Left colon (tissue), 2 donors: ENCODE measurements around the gene CTAGE15. TPM values are rescaled to one million over a fixed set of nuclear protein-coding genes. Genes with fewer than 3 reads are reported as not detected.
"Not testable (repeated sequence)": the region's sequence is repeated elsewhere in the genome, so short reads cannot be mapped to it uniquely, and the experiment has no call there.

Source experiments
- ATAC-seq: fragments of 200-7000 bp; cut with Tn5 transposase; one replicate; pipeline ENCODE4 v1.9.1; 2020; ENCODE audit warnings: mild to moderate bottlenecking, moderate library complexity
- DNase-seq, 2 donors: peaks; one replicate each; pipeline ENCODE4 v3.0.0-alpha.2; 2020
- intact Hi-C, 2 donors: fragments of 100-400 bp; cut with DNase I in 1 of 2; cut with micrococcal nuclease in 1 of 2; formaldehyde crosslinking; loops; one replicate each; pipeline versions ENCODE4 v1.11.2 to v1.14.0; 2022; cut with DNase I, micrococcal nuclease
- long read RNA-seq: library from polyadenylated mRNA; unstranded; transcript quantifications from one replicate; pipeline ENCODE4 v2.0.0, GENCODE V29; 2021
- total RNA-seq, 2 donors: library from RNA; stranded (reverse); fragmentation: NEBNext Ultra II Directional; extraction: Animal tissue kit (Norgen Biotek cat#: 25700); gene quantifications; one replicate each; pipeline ENCODE4 v1.2.1, GENCODE V29; 2021
- donor health status: DM: no; HTN: no; CAD: no.
- donor health status: DM: yes; HTN: yes; CAD: no.

The CTAGE15 gene
- 1 to 10 TPM; 1.7 to 2.2 TPM for total RNA-seq
- long read RNA-seq = 0 reads

- ATAC-seq, intact Hi-C loops, DNase-seq: not testable (repeated sequence)
Observed at GRCh38 chr7:143571501-143571900, at the start of gene CTAGE15. TSS of gene CTAGE15 (plus strand) at chr7:143571801. CDS start at chr7:143571818, 17 bp downstream.

GRCh38 chr7:143522309-143522916, 49.2 kb upstream of the CTAGE15 start:
- intact Hi-C loops, DNase-seq, ATAC-seq: not testable (repeated sequence)

- ATAC-seq, intact Hi-C loops, DNase-seq: not testable (repeated sequence)
Observed at GRCh38 chr7:143531169-143531926, 40.3 kb upstream of the CTAGE15 start.

- ATAC-seq, DNase-seq, intact Hi-C loops: not testable (repeated sequence)
Observed at GRCh38 chr7:143531932-143532331, 39.7 kb upstream of the CTAGE15 start.

GRCh38 chr7:143533213-143533839, 38.3 kb upstream of the CTAGE15 start:
- DNase-seq, intact Hi-C loops, ATAC-seq: not testable (repeated sequence)

GRCh38 chr7:143536443-143536842, 35.2 kb upstream of the CTAGE15 start:
- intact Hi-C loops, ATAC-seq, DNase-seq: not testable (repeated sequence)

- intact Hi-C loops, ATAC-seq, DNase-seq: not testable (repeated sequence)
Observed at GRCh38 chr7:143543288-143544038, 28.1 kb upstream of the CTAGE15 start.

GRCh38 chr7:143555968-143556367, 15.6 kb upstream of the CTAGE15 start:
- intact Hi-C loops, ATAC-seq, DNase-seq: not testable (repeated sequence)

GRCh38 chr7:143563306-143563705, 8.3 kb upstream of the CTAGE15 start:
- intact Hi-C loops, DNase-seq: not testable (repeated sequence)
- ATAC-seq = peak; percentile 80

- intact Hi-C loops, ATAC-seq: not testable (repeated sequence)
Observed at GRCh38 chr7:143566001-143566400, 5.6 kb upstream of the CTAGE15 start.

GRCh38 chr7:143588183-143588582, 16.6 kb downstream of the CTAGE15 start:
- ATAC-seq, DNase-seq, intact Hi-C loops: not testable (repeated sequence)

More at GRCh38 chr7:143566001-143566400, 5.6 kb upstream of the CTAGE15 start:
- not testable (repeated sequence) for DNase-seq

GRCh38 chr7:143589897-143590296, 18.3 kb downstream of the CTAGE15 start:
- intact Hi-C loops, ATAC-seq, DNase-seq: not testable (repeated sequence)

- intact Hi-C loops, ATAC-seq, DNase-seq: not testable (repeated sequence)
Observed at GRCh38 chr7:143598086-143598485, 26.5 kb downstream of the CTAGE15 start.

- ATAC-seq, DNase-seq, intact Hi-C loops: not testable (repeated sequence)
Observed at GRCh38 chr7:143603549-143603948, 31.9 kb downstream of the CTAGE15 start.

GRCh38 chr7:143606088-143606487, 34.5 kb downstream of the CTAGE15 start:
- not testable (repeated sequence) for ATAC-seq, DNase-seq

GRCh38 chr7:143615545-143615944, 43.9 kb downstream of the CTAGE15 start:
- intact Hi-C loops, DNase-seq: not testable (repeated sequence)
- ATAC-seq = peak; percentile 61

More at GRCh38 chr7:143606088-143606487, 34.5 kb downstream of the CTAGE15 start:
- intact Hi-C loops = not testable (repeated sequence)

GRCh38 chr7:143617204-143617603, 45.6 kb downstream of the CTAGE15 start:
- ATAC-seq, intact Hi-C loops, DNase-seq: not testable (repeated sequence)

GRCh38 chr7:143620058-143620457, 48.5 kb downstream of the CTAGE15 start:
- ATAC-seq (peak; percentile 67), DNase-seq (peak; percentile 23 to 76)
- intact Hi-C loops = not testable (repeated sequence)
